Measurements from ENCODE around the gene NUP214. TPM values are rescaled to one million over a fixed set of nuclear protein-coding genes. Genes with fewer than 3 reads are reported as not detected.

NUP214 gene
- total and polyA plus RNA-seq, 4 donors: 6.6 to 63.6 (median 40.3) TPM

DNA sequence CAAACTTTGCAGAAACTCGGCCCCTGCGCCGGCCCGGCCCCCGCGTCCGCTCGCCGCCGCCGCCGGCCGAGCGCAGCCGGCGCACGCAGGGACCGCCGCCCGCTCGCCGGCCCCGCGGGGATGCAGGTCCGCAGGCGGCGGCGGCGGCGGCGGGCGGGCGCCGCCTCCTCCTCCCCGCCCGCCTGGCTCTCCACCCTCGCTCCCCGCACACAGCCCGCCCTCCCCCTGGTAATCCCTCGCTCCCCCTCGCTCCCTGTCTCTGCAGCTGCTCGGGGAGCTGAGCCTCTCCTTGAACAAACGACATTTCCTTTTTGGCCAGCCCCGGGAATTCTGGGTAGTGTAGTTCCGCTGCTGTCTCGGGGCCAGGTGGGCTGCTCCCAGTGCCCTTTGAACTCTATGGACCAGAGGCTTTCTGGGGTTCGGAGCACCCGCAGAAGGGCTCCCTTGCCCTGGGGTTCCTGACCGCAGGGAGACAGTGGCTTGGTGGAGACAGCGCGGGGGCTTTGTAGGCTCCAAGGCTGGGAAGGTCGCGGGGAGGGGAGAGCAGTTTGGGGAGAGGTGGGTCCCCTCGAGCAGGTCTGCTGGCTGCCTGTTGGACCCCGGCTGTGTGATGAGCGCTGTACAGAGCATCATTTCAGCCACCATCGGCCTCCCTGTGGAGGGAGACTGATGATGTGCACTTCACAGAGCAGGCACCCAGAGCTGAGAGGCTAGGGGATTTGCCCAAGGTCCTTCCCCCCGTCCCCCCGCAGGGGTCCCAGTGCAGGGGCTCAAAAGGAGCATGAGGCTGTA, 152.7 kb downstream of the NUP214 start:
- ATAC-seq (ENCODE audit: low FRiP score) (peak; percentile 78), DNase-seq (peak; percentile 89 to 91)
- WGBS, 2 donors: 9 to 26% methylated on average over 22 to 59 of the region's 59 CpGs
- Histone ChIP-seq H3K9me3 (ENCODE audit: control insufficient read depth, low read length) (no peaks in the 10 kb centered on the region), H3K27ac (ENCODE audit: low read depth in 1 of 2, low read length in 2 of 2) (no peak overlapping the region), H3K4me1 (ENCODE audit: control insufficient read depth in 1 of 2, insufficient read depth in 2 of 2, low read length in 2 of 2) (no peaks in the 10 kb centered on the region), H3K27me3 (ENCODE audit: control insufficient read depth in 1 of 2, insufficient read depth in 2 of 2, low read length in 1 of 2) (peaks cover 0 to 1% of the 10 kb centered on the region in 2 donors), H3K36me3 (ENCODE audit: control insufficient read depth in 1 of 2, insufficient read depth in 2 of 2, low read length in 1 of 2) (no peaks in the 10 kb centered on the region), H3K4me3 (ENCODE audit: low read length in 2 of 2) (peak overlapping the region; percentile 41 to 71)
- intact Hi-C loops (cut with DNase I): no loop called here

DNA sequence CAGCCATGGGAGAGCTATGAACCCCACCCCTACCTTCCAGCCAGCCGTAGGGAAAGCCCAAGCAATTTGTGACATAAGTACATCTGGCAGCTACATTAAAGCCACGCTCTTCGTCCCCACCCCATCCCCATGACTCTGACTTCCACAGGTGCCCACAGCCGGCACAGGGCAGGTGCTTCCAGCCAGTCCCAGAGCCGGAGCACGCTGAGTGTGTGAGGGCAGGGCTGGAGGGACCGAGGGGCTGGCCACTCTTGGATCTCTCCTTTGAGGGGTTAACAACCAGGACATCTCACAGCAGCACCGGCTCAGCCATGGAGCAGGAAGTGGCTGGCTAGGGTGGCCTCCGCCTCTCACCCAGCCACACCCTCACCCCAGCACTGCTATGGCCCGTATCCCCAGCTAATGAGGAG, 153.3 kb downstream of the NUP214 start:
- H3K4me1 ChIP-seq (ENCODE audit: control insufficient read depth in 1 of 2, insufficient read depth in 2 of 2, low read length in 2 of 2): no peaks in the 10 kb centered on the region
- H3K4me3 ChIP-seq (ENCODE audit: low read length in 2 of 2): no peak overlapping the region
- DNase-seq (no peak), ATAC-seq (ENCODE audit: low FRiP score) (no peak)
- H3K9me3 ChIP-seq (ENCODE audit: control insufficient read depth, low read length): no peaks in the 10 kb centered on the region
- H3K27ac ChIP-seq (ENCODE audit: low read depth in 1 of 2, low read length in 2 of 2): no peak overlapping the region
- 70 to 73% methylated on average over 10 of the region's 10 CpGs for WGBS, 2 donors
- no peaks in the 10 kb centered on the region for H3K36me3 ChIP-seq (ENCODE audit: control insufficient read depth in 1 of 2, insufficient read depth in 2 of 2, low read length in 1 of 2)
- peaks cover 0 to 1% of the 10 kb centered on the region in 2 donors for H3K27me3 ChIP-seq (ENCODE audit: control insufficient read depth in 1 of 2, insufficient read depth in 2 of 2, low read length in 1 of 2)
- intact Hi-C loops (cut with DNase I): no loop called here

- Histone ChIP-seq H3K27me3 (ENCODE audit: control insufficient read depth in 1 of 2, insufficient read depth in 2 of 2, low read length in 1 of 2) (peaks cover 0 to 1% of the 10 kb centered on the region in 2 donors), H3K4me1 (ENCODE audit: control insufficient read depth in 1 of 2, insufficient read depth in 2 of 2, low read length in 2 of 2) (no peaks in the 10 kb centered on the region), H3K4me3 (ENCODE audit: low read length in 2 of 2) (no peak overlapping the region), H3K36me3 (ENCODE audit: control insufficient read depth in 1 of 2, insufficient read depth in 2 of 2, low read length in 1 of 2) (no peaks in the 10 kb centered on the region), H3K9me3 (ENCODE audit: control insufficient read depth, low read length) (no peaks in the 10 kb centered on the region), H3K27ac (ENCODE audit: low read depth in 1 of 2, low read length in 2 of 2) (no peak overlapping the region)
- WGBS, 2 donors: 76 to 78% methylated on average over 11 of the region's 11 CpGs
- intact Hi-C loops (cut with DNase I): no loop called here
- DNase-seq: no peak
- no peak for ATAC-seq (ENCODE audit: low FRiP score)
These were observed 153.9 kb downstream of the NUP214 start for GRCh38 chr9:131279196-131279862.

- intact Hi-C loops (cut with DNase I): no loop called here
- ATAC-seq (ENCODE audit: low FRiP score): no peak
- H3K9me3 ChIP-seq (ENCODE audit: control insufficient read depth, low read length): no peaks in the 10 kb centered on the region
- no peak overlapping the region for H3K27ac ChIP-seq (ENCODE audit: low read depth in 1 of 2, low read length in 2 of 2)
- no peaks in the 10 kb centered on the region for H3K36me3 ChIP-seq (ENCODE audit: control insufficient read depth in 1 of 2, insufficient read depth in 2 of 2, low read length in 1 of 2)
- DNase-seq: no peak
- no peaks in the 10 kb centered on the region for H3K4me1 ChIP-seq (ENCODE audit: control insufficient read depth in 1 of 2, insufficient read depth in 2 of 2, low read length in 2 of 2)
- peaks cover 0 to 1% of the 10 kb centered on the region in 2 donors for H3K27me3 ChIP-seq (ENCODE audit: control insufficient read depth in 1 of 2, insufficient read depth in 2 of 2, low read length in 1 of 2)
- H3K4me3 ChIP-seq (ENCODE audit: low read length in 2 of 2): no peak overlapping the region
- 67 to 68% methylated on average over 19 of the region's 19 CpGs for WGBS, 2 donors
These were observed 154.6 kb downstream of the NUP214 start for GRCh38 chr9:131279863-131280570.

- Histone ChIP-seq H3K27me3 (ENCODE audit: control insufficient read depth in 1 of 2, insufficient read depth in 2 of 2, low read length in 1 of 2) (peaks cover 0 to 1% of the 10 kb centered on the region in 2 donors), H3K36me3 (ENCODE audit: control insufficient read depth in 1 of 2, insufficient read depth in 2 of 2, low read length in 1 of 2) (no peaks in the 10 kb centered on the region), H3K9me3 (ENCODE audit: control insufficient read depth, low read length) (no peaks in the 10 kb centered on the region), H3K27ac (ENCODE audit: low read depth in 1 of 2, low read length in 2 of 2) (no peak overlapping the region), H3K4me3 (ENCODE audit: low read length in 2 of 2) (no peak overlapping the region), H3K4me1 (ENCODE audit: control insufficient read depth in 1 of 2, insufficient read depth in 2 of 2, low read length in 2 of 2) (no peaks in the 10 kb centered on the region)
- WGBS, 2 donors: 83% methylated on average over 3 of the region's 3 CpGs
- no peak for DNase-seq
- ATAC-seq (ENCODE audit: low FRiP score): no peak
- intact Hi-C loops (cut with DNase I): no loop called here
These were observed 155.3 kb downstream of the NUP214 start for GRCh38 chr9:131280660-131281059.

DNA sequence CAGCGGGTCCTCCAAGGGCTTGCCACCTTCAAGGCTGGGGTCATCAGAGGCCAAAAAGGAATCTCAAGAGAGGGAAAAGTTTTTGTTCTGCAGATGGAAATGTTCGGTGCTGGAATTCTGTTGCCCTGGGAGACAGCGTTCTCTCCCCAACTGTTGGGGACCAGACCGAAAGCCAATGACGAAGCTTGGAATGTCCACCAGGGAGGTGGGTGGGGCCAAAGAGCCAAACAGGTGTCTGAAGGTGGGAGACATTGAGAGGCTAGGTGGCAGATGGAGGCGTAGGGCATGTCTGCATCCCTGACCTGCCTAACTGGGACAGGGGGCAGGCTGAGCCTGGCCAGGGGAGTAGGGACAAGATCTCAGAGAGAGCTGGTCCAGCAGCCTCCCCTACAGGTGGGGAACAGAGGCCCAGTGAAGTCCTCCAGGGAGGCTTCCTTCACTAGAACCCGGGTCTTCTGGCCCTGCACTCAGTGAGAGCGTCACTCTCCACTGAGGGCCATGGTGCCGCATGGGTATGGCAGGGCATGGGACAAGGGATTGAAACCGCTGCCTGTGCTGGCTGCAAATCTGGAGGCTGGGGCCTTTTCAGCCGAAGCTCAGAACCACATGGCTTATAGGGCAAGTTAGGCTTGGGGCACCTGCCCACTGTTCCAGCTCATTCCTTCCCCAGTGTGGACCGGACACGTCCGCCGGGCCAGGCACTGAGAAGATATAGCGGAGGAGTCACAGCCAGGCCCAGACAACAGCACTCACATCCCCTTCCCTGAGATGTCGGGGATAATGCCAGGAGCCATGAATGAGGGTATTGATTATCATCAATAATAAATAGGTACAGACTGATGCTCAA, 156.0 kb downstream of the NUP214 start:
- Histone ChIP-seq H3K4me3 (ENCODE audit: low read length in 2 of 2) (no peak overlapping the region), H3K27ac (ENCODE audit: low read depth in 1 of 2, low read length in 2 of 2) (no peak overlapping the region), H3K36me3 (ENCODE audit: control insufficient read depth in 1 of 2, insufficient read depth in 2 of 2, low read length in 1 of 2) (no peaks in the 10 kb centered on the region), H3K27me3 (ENCODE audit: control insufficient read depth in 1 of 2, insufficient read depth in 2 of 2, low read length in 1 of 2) (no peaks in the 10 kb centered on the region), H3K4me1 (ENCODE audit: control insufficient read depth in 1 of 2, insufficient read depth in 2 of 2, low read length in 2 of 2) (no peaks in the 10 kb centered on the region), H3K9me3 (ENCODE audit: control insufficient read depth, low read length) (no peaks in the 10 kb centered on the region)
- intact Hi-C loops (cut with DNase I): no loop called here
- DNase-seq: no peak
- ATAC-seq (ENCODE audit: low FRiP score): no peak
- WGBS, 2 donors: 77 to 81% methylated on average over 17 of the region's 17 CpGs

GRCh38 chr9:131282175-131282574, 156.8 kb downstream of the NUP214 start:
- no peaks in the 10 kb centered on the region for H3K9me3 ChIP-seq (ENCODE audit: control insufficient read depth, low read length)
- no peak overlapping the region for H3K4me3 ChIP-seq (ENCODE audit: low read length in 2 of 2)
- intact Hi-C loops (cut with DNase I): no loop called here
- WGBS, 2 donors: 79 to 80% methylated on average over 4 of the region's 4 CpGs
- no peaks in the 10 kb centered on the region for H3K36me3 ChIP-seq (ENCODE audit: control insufficient read depth in 1 of 2, insufficient read depth in 2 of 2, low read length in 1 of 2)
- no peak for DNase-seq
- no peak for ATAC-seq (ENCODE audit: low FRiP score)
- H3K27me3 ChIP-seq (ENCODE audit: control insufficient read depth in 1 of 2, insufficient read depth in 2 of 2, low read length in 1 of 2): no peaks in the 10 kb centered on the region
- no peaks in the 10 kb centered on the region for H3K4me1 ChIP-seq (ENCODE audit: control insufficient read depth in 1 of 2, insufficient read depth in 2 of 2, low read length in 2 of 2)
- no peak overlapping the region for H3K27ac ChIP-seq (ENCODE audit: low read depth in 1 of 2, low read length in 2 of 2)

- DNase-seq (no peak), ATAC-seq (ENCODE audit: low FRiP score) (no peak)
- Histone ChIP-seq H3K9me3 (ENCODE audit: control insufficient read depth, low read length) (no peaks in the 10 kb centered on the region), H3K36me3 (ENCODE audit: control insufficient read depth in 1 of 2, insufficient read depth in 2 of 2, low read length in 1 of 2) (no peaks in the 10 kb centered on the region), H3K27me3 (ENCODE audit: control insufficient read depth in 1 of 2, insufficient read depth in 2 of 2, low read length in 1 of 2) (no peaks in the 10 kb centered on the region), H3K27ac (ENCODE audit: low read depth in 1 of 2, low read length in 2 of 2) (no peak overlapping the region), H3K4me1 (ENCODE audit: control insufficient read depth in 1 of 2, insufficient read depth in 2 of 2, low read length in 2 of 2) (no peaks in the 10 kb centered on the region), H3K4me3 (ENCODE audit: low read length in 2 of 2) (peak overlapping the region in 1 of 2 donors; percentile 12)
- intact Hi-C loops (cut with DNase I): no loop called here
- WGBS, 2 donors: 2 to 3% methylated on average over 49 to 61 of the region's 61 CpGs
These were observed 157.5 kb downstream of the NUP214 start for GRCh38 chr9:131282688-131283422.

All from aorta (tissue), 5 donors.